ENCODE measurements around the gene ARHGAP10. TPM values are rescaled to one million over a fixed set of nuclear protein-coding genes. Genes with fewer than 3 reads are reported as not detected.

ARHGAP10 gene
- total and polyA plus RNA-seq, 9 donors = 26.9 to 41.6 (median 33.0) TPM

DNA sequence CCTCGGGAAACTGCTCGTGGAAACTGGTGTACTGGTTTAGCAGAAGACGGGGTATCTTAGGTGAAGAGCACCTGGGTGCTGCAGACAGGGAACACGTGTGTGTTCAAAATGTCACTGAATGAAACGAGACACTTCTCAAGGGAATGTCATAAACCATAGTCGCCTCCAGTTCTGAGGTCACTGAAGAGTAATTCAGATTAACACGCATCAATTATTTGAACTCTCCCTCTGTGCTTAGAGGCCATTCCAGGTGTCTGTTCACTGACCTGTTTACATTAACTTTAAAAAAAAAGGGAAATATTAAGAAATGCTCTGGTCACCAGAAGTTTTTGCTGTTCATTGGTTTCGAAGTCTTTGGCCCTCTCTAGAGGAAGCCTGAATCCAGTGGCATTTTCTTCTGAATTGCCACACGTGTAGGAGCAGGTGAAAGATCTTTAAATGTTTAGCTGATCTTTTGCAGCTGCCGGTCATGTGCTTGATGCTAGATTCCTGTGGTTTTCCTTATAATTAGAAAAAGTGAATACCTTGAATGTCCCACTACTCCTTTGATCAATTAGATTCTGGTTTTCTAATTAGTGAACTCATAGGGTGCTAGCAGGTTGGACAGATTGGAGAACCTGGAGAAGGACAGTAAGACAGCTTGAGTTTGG is 330.5 kb downstream of the ARHGAP10 start:
- no peak for DNase-seq
- Histone ChIP-seq H3K4me3 (ENCODE audit: low read length) (no peak overlapping the region), H3K27ac (ENCODE audit: low read length) (no peak overlapping the region), H3K4me1 (ENCODE audit: control insufficient read depth, insufficient read depth, low read length) (peaks cover 30% of the 10 kb centered on the region), H3K9me3 (replicated peaks; ENCODE audit: control insufficient read depth, low read depth, low read length) (no peaks in the 10 kb centered on the region), H3K27me3 (ENCODE audit: control insufficient read depth, insufficient read depth, low read length) (no peaks in the 10 kb centered on the region), H3K36me3 (ENCODE audit: control insufficient read depth, insufficient read depth, low read length) (peaks cover 15% of the 10 kb centered on the region)
- WGBS (ENCODE audit: insufficient coverage) = 76% methylated on average over 4 of the region's 10 CpGs

DNA sequence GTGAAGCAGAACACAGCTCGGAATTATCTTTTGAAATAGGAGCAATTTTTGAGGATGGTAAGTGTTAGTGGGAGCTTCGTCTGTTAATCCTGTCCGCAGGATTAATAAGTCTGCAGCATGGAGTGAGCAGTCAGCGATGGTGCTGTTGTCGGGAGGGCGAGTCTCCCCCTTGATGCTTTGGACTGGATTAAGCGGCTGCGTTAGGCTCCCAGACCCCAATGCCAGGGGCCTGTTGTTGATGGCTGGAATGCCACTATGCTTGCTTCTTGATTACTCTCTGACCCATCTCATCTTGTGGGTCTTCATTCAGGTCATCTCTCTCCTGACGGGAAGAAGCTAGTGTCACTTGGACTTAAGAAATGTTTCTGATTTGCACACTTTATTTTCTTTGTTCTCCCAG is 332.6 kb downstream of the ARHGAP10 start:
- WGBS (ENCODE audit: insufficient coverage) = 93% methylated on average over 8 of the region's 9 CpGs
- Histone ChIP-seq H3K27ac (ENCODE audit: low read length) (no peak overlapping the region), H3K27me3 (ENCODE audit: control insufficient read depth, insufficient read depth, low read length) (no peaks in the 10 kb centered on the region), H3K4me3 (ENCODE audit: low read length) (no peak overlapping the region), H3K4me1 (ENCODE audit: control insufficient read depth, insufficient read depth, low read length) (peaks cover 37% of the 10 kb centered on the region), H3K36me3 (ENCODE audit: control insufficient read depth, insufficient read depth, low read length) (peaks cover 15% of the 10 kb centered on the region), H3K9me3 (replicated peaks; ENCODE audit: control insufficient read depth, low read depth, low read length) (no peaks in the 10 kb centered on the region)
- DNase-seq = no peak

DNA sequence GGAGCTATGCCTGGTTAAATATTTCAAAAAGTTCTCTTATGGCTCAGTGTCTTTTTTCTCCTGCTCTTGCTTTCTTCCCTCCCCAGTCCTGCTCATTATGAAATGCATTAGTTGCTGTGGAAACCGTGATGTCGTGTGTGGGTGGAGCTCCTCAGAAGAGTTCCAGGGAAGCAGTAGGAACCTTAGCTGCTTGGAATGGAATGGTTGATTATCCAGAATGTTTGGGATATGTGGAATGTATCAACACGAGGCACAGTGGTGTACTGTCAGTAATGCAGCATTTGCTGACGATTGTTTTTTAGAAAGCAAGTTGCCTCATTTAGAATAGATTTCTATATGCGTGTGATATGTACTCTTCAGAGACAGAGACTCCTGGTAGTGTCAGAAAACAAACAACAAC is 333.2 kb downstream of the ARHGAP10 start:
- Histone ChIP-seq H3K27me3 (ENCODE audit: control insufficient read depth, insufficient read depth, low read length) (no peaks in the 10 kb centered on the region), H3K27ac (ENCODE audit: low read length) (no peak overlapping the region), H3K4me1 (ENCODE audit: control insufficient read depth, insufficient read depth, low read length) (peaks cover 39% of the 10 kb centered on the region), H3K4me3 (ENCODE audit: low read length) (no peak overlapping the region), H3K9me3 (replicated peaks; ENCODE audit: control insufficient read depth, low read depth, low read length) (no peaks in the 10 kb centered on the region), H3K36me3 (ENCODE audit: control insufficient read depth, insufficient read depth, low read length) (peaks cover 19% of the 10 kb centered on the region)
- WGBS (ENCODE audit: insufficient coverage) = 47% methylated on average over 3 of the region's 5 CpGs
- peak; percentile 76 for DNase-seq

DNA sequence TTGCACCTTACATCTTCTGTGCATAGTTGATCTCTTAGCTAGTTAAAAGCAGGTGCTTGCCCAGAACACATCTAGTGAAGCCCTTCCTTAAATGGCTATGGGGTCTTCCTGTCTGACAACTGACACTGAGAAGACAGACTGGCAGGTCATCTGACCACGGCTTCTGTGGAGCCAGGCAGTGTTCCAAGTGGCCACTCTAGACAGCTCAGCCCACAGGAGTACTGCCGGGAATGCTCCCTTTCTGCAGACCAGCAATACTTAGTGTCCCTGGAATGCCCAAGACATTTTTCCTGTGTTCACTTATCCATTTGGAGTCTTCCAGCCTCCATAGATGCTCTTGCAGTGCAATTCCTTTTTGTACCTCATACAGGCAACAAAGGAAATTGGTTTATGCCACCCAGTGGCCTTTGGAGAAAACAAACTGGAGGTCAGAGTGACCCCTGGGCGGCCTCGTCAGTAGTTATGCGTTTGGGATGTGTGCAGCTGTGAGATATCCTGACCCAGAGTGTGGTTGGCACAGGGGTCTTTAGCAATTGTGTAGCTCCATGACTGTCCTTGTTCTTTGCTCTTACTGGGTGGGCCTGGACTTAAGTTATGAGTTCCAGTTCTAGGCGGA is 335.5 kb downstream of the ARHGAP10 start:
- Histone ChIP-seq H3K36me3 (ENCODE audit: control insufficient read depth, insufficient read depth, low read length) (peaks cover 26% of the 10 kb centered on the region), H3K27me3 (ENCODE audit: control insufficient read depth, insufficient read depth, low read length) (no peaks in the 10 kb centered on the region), H3K4me3 (ENCODE audit: low read length) (no peak overlapping the region), H3K9me3 (replicated peaks; ENCODE audit: control insufficient read depth, low read depth, low read length) (no peaks in the 10 kb centered on the region), H3K27ac (ENCODE audit: low read length) (peak overlapping the region; percentile 53), H3K4me1 (ENCODE audit: control insufficient read depth, insufficient read depth, low read length) (peaks cover 47% of the 10 kb centered on the region)
- WGBS (ENCODE audit: insufficient coverage) = 80% methylated on average over 6 of the region's 6 CpGs
- DNase-seq = peak; percentile 55

DNA sequence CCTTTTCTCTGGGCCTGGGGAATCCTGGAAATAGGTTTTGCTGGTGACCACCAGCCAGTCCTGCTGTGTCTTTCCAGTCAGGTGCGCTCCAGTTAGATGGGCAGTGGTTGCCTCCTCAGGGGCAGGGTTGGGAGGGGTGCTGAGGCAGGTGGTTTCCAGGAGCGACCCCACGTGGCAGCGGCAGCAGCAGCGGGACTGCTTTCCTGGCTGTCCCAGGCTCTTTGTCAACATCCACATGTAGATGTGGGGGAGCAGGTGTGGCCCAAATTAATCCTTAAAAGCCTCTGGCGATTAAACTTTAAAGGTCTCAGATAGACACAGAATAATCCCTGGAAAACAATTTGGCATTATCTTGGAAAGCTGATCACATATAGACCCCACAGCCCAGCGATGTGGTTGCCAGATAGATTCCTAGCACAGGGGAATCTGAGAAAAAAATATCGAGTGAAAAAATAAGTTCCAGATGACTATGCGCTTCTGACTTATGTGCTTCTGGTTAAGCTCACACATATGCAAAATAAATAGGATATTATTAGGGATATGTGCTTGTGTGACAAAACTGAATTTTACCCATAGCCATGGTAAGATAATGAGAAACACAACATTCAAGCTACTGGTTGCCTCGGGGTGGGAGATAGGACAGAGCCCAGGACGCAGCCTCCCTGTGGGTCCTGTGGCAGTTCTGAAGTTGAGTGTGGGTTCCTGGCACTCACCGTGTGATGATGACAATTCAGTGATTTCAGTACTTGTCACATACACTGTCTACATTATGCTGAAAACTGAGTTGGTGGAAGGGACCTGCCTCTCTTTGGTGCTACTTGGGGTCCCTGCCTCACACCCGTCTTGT is 336.4 kb downstream of the ARHGAP10 start:
- H3K9me3 ChIP-seq (replicated peaks; ENCODE audit: control insufficient read depth, low read depth, low read length) = no peaks in the 10 kb centered on the region
- H3K36me3 ChIP-seq (ENCODE audit: control insufficient read depth, insufficient read depth, low read length) = peaks cover 34% of the 10 kb centered on the region
- WGBS (ENCODE audit: insufficient coverage) = 57% methylated on average over 7 of the region's 13 CpGs
- H3K4me3 ChIP-seq (ENCODE audit: low read length) = no peak overlapping the region
- peaks cover 47% of the 10 kb centered on the region for H3K4me1 ChIP-seq (ENCODE audit: control insufficient read depth, insufficient read depth, low read length)
- H3K27ac ChIP-seq (ENCODE audit: low read length) = peak overlapping the region; percentile 26
- no peak for DNase-seq
- H3K27me3 ChIP-seq (ENCODE audit: control insufficient read depth, insufficient read depth, low read length) = no peaks in the 10 kb centered on the region

DNA sequence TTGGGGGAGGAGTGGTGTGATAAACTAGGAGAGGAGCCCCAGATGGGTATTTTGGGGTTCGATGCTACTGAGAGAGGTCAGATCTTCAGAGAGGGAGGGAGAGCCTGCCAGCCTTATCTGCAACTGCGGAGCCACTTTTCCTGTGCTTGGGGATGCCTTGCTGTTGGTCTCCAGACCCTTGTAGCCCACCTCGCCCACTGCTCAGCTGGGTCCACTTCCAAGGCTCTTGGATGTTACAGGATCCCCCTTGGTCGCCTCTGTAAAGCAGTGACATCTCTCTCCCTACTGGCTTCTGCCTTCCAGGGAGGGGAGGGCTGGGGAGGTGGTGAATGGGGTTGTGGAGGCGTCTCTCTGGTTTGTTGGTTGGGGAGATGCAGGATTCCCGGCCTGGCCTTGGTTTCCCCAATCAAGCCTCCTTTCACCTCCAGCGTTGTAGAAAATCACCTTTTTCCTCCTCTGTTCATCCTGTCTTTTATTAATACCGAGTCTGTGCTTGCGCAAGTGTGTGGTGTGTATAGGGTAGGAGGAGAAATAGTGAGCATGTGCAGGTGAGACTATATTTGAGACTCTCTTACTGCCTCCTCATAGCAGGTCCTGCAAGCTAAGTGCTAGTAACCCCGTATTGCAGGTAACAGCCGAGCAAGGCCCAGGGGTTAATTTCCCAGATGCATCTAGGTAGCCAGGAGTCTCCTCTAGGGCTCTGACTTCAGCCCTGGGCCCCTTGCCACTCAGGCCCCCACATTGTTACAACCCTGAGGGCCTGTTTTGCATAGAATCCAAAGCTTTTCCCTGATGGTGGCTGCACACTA is 337.4 kb downstream of the ARHGAP10 start:
- H3K36me3 ChIP-seq (ENCODE audit: control insufficient read depth, insufficient read depth, low read length) = peaks cover 36% of the 10 kb centered on the region
- 61% methylated on average over 4 of the region's 11 CpGs for WGBS (ENCODE audit: insufficient coverage)
- H3K9me3 ChIP-seq (replicated peaks; ENCODE audit: control insufficient read depth, low read depth, low read length) = peaks cover under 1% of the 10 kb centered on the region
- H3K27ac ChIP-seq (ENCODE audit: low read length) = no peak overlapping the region
- no peak for DNase-seq
- H3K4me3 ChIP-seq (ENCODE audit: low read length) = no peak overlapping the region
- peaks cover 47% of the 10 kb centered on the region for H3K4me1 ChIP-seq (ENCODE audit: control insufficient read depth, insufficient read depth, low read length)
- H3K27me3 ChIP-seq (ENCODE audit: control insufficient read depth, insufficient read depth, low read length) = no peaks in the 10 kb centered on the region

DNA sequence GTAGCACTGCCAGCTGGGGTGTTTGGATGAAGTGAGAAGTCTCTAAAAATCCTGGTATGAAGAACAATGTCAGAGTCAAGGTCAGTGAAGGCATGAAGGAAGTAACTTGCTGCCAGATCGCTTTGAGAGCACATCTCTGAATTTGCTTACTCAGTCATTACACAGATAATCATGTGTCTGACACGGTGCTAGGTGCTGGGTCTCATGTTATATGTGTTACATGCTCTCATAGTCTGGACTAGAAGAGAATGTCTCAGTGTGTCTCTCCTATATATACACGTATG is 337.9 kb downstream of the ARHGAP10 start:
- no peaks in the 10 kb centered on the region for H3K27me3 ChIP-seq (ENCODE audit: control insufficient read depth, insufficient read depth, low read length)
- peaks cover 41% of the 10 kb centered on the region for H3K36me3 ChIP-seq (ENCODE audit: control insufficient read depth, insufficient read depth, low read length)
- H3K27ac ChIP-seq (ENCODE audit: low read length) = no peak overlapping the region
- peaks cover 47% of the 10 kb centered on the region for H3K4me1 ChIP-seq (ENCODE audit: control insufficient read depth, insufficient read depth, low read length)
- peaks cover 5% of the 10 kb centered on the region for H3K9me3 ChIP-seq (replicated peaks; ENCODE audit: control insufficient read depth, low read depth, low read length)
- no peak for DNase-seq
- no CpG with 5 or more reads among the region's 3 CpGs for WGBS (ENCODE audit: insufficient coverage)
- no peak overlapping the region for H3K4me3 ChIP-seq (ENCODE audit: low read length)

DNA sequence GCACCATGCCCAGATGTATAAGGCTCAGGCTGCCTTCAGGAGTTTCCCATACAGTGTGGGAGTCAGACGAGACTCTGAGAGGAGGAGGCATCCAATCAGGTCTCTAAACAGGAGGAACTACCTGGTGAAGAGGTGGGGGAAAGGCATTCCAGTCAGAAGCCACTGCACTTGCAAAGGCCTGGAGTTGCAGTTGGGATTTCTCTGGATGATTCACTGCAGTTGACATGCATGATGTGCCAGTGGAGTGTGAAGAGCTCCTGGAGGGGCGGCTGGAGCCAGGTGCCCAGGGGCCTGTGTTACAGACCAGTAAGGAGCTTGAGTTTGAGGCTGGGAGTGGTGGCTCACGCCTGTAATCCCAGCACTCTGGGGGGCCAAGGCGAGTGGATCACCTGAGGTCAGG is 339.1 kb downstream of the ARHGAP10 start:
- Histone ChIP-seq H3K27ac (ENCODE audit: low read length) (no peak overlapping the region), H3K27me3 (ENCODE audit: control insufficient read depth, insufficient read depth, low read length) (no peaks in the 10 kb centered on the region), H3K36me3 (ENCODE audit: control insufficient read depth, insufficient read depth, low read length) (peaks cover 44% of the 10 kb centered on the region), H3K9me3 (replicated peaks; ENCODE audit: control insufficient read depth, low read depth, low read length) (peaks cover 11% of the 10 kb centered on the region), H3K4me3 (ENCODE audit: low read length) (no peak overlapping the region), H3K4me1 (ENCODE audit: control insufficient read depth, insufficient read depth, low read length) (peaks cover 47% of the 10 kb centered on the region)
- WGBS (ENCODE audit: insufficient coverage) = 43% methylated on average over 1 of the region's 4 CpGs
- no peak for DNase-seq

DNA sequence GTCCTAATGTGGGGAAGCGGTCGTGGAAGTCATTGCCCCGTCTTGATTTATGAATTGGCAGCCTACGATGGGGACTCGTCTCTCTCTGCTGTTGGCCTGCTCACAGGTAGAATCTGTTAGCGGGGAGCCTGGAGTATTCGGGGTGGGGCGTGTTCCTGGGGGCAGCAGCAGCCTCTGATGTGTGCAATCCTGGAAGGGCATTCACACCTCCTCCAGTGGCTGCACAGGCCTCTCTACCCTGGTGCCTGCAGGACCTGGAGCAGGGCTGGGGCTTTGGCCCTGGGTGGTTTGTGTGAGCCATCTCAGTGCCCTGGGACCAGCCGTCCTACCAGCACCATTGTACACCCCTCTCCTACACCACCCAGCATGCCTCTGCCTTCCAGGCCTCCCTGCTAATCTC is 340.9 kb downstream of the ARHGAP10 start:
- Histone ChIP-seq H3K27me3 (ENCODE audit: control insufficient read depth, insufficient read depth, low read length) (no peaks in the 10 kb centered on the region), H3K4me1 (ENCODE audit: control insufficient read depth, insufficient read depth, low read length) (peaks cover 31% of the 10 kb centered on the region), H3K9me3 (replicated peaks; ENCODE audit: control insufficient read depth, low read depth, low read length) (peaks cover 11% of the 10 kb centered on the region), H3K36me3 (ENCODE audit: control insufficient read depth, insufficient read depth, low read length) (peaks cover 53% of the 10 kb centered on the region), H3K27ac (ENCODE audit: low read length) (no peak overlapping the region), H3K4me3 (ENCODE audit: low read length) (no peak overlapping the region)
- WGBS (ENCODE audit: insufficient coverage) = 86% methylated on average over 6 of the region's 9 CpGs
- DNase-seq = no peak

DNA sequence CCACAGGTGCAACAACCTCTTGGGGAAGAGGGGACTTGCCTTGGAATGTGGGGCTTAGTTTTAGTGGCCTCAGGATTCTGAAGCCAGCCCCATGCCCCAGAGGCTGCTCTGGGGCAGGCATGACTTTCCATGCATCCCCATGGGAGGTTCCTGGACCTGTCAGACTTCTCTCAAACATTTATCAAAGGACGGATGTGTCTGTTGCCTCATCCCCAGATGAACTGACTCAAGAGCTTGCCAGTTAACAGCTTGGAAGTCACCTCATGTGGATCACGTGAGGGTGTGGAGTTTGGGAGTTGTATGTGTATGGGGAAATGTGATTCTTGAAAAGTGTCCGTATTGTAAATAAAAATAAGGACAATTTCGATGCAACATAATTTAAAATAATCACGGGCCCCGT is 341.5 kb downstream of the ARHGAP10 start:
- Histone ChIP-seq H3K4me3 (ENCODE audit: low read length) (no peak overlapping the region), H3K4me1 (ENCODE audit: control insufficient read depth, insufficient read depth, low read length) (peaks cover 25% of the 10 kb centered on the region), H3K9me3 (replicated peaks; ENCODE audit: control insufficient read depth, low read depth, low read length) (peaks cover 11% of the 10 kb centered on the region), H3K27ac (ENCODE audit: low read length) (no peak overlapping the region), H3K27me3 (ENCODE audit: control insufficient read depth, insufficient read depth, low read length) (no peaks in the 10 kb centered on the region), H3K36me3 (ENCODE audit: control insufficient read depth, insufficient read depth, low read length) (peaks cover 53% of the 10 kb centered on the region)
- WGBS (ENCODE audit: insufficient coverage) = 93% methylated on average over 5 of the region's 6 CpGs
- DNase-seq = no peak
